ENCODE data around the gene RNF217.

Gene RNF217

DNA sequence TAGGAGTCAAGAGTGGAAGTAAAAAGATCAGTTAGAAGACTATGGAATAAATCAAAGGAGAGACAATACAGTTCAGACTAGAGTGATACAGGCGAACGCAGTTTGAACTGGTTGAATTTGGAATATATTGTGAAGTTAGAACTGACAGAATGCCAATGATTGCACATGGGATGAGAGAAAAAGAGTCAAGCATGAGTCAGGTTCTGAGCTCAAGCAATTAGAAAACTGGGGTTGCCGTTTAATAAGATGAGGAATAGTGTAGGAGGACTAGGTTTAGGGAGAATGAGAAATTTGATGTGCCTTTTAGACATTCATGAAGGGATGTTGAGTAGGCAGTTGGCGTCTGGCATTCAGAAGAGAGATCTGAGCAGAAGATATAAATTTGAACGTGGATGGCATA, 8.0 kb downstream of the RNF217 start:
- no peak overlapping the region for H3K4me3 ChIP-seq (ENCODE audit: low read depth, low read length)
- no peak for DNase-seq (ENCODE audit: low read depth)
- TF ChIP-seq, protein P1, sequence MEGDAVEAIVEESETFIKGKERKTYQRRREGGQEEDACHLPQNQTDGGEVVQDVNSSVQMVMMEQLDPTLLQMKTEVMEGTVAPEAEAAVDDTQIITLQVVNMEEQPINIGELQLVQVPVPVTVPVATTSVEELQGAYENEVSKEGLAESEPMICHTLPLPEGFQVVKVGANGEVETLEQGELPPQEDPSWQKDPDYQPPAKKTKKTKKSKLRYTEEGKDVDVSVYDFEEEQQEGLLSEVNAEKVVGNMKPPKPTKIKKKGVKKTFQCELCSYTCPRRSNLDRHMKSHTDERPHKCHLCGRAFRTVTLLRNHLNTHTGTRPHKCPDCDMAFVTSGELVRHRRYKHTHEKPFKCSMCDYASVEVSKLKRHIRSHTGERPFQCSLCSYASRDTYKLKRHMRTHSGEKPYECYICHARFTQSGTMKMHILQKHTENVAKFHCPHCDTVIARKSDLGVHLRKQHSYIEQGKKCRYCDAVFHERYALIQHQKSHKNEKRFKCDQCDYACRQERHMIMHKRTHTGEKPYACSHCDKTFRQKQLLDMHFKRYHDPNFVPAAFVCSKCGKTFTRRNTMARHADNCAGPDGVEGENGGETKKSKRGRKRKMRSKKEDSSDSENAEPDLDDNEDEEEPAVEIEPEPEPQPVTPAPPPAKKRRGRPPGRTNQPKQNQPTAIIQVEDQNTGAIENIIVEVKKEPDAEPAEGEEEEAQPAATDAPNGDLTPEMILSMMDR (IDR thresholded peaks at IDR 0.05; ENCODE audit: insufficient read depth, low read depth, low read length, missing control alignments), result no peak

DNA sequence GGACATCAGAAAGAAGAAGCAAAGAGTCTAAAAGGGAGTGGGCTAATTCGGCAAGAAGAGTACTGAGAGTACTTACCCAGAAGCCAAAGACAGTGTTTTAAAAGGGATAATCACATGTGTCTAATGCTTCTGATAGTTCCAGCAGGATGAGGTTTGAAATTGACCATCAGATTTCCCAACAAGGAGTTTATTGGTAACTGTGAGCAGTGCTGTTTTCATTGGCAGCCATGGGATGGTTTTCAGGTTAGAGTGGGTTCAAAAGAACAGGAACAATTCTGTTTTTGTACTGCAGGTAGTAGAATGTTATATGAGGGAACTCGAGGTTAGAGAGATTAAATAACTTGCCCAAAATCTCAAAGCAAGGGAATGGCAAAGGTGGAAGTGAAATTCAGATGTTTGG, 8.5 kb downstream of the RNF217 start:
- TF ChIP-seq, protein P1 (IDR thresholded peaks at IDR 0.05; ENCODE audit: insufficient read depth, low read depth, low read length, missing control alignments), result no peak
- DNase-seq (ENCODE audit: low read depth), result no peak
- H3K4me3 ChIP-seq (ENCODE audit: low read depth, low read length), result no peak overlapping the region

DNA sequence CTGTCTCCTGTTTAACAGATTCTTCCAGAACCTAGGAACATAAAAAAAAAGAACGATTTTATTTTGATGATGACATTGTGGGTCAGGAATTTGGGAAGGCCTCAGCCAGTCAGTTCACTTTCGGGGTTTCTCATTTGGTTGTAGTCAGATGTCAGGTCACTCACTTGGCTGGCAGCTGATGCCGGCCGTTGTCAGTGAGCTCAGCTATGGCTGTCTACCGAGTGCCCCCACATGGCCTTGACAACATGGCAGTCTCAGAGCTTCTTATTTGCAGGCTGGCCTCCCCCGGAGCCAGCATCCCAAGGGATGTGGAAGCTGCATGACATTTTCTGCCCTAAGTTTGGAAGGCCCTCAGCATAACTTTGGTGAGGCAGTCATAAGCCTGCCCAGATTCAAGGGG, 11.5 kb downstream of the RNF217 start:
- H3K4me3 ChIP-seq (ENCODE audit: low read depth, low read length), result no peak overlapping the region
- TF ChIP-seq, protein P1 (IDR thresholded peaks at IDR 0.05; ENCODE audit: insufficient read depth, low read depth, low read length, missing control alignments), result no peak
- DNase-seq (ENCODE audit: low read depth), result no peak

DNA sequence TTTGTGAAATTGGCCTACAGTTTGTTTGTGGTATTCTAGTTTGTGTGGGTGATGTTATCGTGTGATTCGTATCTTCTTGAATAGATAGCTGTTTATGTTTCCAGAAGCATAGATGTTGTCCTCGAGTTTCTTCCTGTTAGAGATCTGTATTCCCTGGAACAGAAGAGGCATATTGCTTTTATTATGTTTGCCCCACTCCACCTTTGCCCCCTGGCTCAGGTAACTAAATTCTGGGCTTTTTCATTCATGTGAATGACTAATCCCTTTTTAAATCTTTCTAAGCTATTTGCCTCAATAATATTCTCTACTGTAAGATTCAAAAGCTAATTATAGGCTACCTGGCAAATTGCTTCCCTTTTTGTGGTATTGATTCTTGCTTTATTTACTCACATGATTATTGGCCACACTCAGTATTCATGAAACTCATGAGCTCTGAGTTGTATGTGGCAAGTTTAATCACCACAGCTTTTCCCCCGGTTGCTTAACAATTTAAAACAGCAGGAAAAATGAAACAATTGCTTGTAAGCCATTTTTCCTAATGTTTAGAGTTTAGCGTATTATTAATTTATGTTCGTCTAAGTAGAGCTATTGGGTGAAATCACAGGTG, 12.6 kb downstream of the RNF217 start:
- no peak overlapping the region for H3K4me3 ChIP-seq (ENCODE audit: low read depth, low read length)
- DNase-seq (ENCODE audit: low read depth), result no peak
- TF ChIP-seq, protein P1 (IDR thresholded peaks at IDR 0.05; ENCODE audit: insufficient read depth, low read depth, low read length, missing control alignments), result no peak

DNA sequence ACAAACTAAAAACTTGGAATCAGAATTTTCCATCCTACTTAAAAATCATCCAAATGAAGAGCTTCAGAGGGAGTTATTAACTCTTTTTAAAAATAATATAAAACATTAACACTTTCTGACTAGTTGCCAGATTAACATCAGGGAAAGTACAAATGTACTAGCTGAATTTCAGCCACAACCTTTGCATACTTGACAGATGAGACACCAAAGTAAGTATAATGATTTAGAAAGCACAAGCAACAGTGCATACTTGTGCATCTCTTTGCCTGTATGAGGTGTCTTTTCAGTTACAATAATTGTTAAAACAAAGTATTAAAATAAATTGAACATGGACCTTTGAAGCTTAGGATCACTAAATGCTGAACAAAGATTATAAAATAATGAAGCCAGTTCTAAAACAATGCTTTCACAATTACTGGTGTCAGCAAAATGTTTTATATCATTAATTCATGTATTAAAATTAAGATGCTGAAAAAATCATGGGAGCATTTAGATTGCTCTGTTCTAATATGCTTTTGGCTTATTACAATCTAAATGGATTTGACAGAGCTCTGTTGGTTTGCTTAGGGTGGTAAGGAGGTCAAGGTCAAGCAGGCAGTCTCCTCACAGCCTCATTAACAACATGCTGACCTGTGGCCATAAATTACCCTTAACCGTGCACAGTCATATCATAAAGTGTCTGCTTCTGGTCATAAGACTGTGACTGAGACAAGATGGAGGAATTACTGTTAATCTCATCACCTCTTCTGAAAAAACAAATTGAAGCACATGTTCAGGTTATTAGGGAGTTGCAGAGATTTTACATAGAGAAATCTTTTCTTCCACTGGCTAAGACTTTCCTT, 15.1 kb downstream of the RNF217 start:
- no peak for DNase-seq (ENCODE audit: low read depth)
- TF ChIP-seq, protein P1 (IDR thresholded peaks at IDR 0.05; ENCODE audit: insufficient read depth, low read depth, low read length, missing control alignments), result no peak
- H3K4me3 ChIP-seq (ENCODE audit: low read depth, low read length), result no peak overlapping the region

DNA sequence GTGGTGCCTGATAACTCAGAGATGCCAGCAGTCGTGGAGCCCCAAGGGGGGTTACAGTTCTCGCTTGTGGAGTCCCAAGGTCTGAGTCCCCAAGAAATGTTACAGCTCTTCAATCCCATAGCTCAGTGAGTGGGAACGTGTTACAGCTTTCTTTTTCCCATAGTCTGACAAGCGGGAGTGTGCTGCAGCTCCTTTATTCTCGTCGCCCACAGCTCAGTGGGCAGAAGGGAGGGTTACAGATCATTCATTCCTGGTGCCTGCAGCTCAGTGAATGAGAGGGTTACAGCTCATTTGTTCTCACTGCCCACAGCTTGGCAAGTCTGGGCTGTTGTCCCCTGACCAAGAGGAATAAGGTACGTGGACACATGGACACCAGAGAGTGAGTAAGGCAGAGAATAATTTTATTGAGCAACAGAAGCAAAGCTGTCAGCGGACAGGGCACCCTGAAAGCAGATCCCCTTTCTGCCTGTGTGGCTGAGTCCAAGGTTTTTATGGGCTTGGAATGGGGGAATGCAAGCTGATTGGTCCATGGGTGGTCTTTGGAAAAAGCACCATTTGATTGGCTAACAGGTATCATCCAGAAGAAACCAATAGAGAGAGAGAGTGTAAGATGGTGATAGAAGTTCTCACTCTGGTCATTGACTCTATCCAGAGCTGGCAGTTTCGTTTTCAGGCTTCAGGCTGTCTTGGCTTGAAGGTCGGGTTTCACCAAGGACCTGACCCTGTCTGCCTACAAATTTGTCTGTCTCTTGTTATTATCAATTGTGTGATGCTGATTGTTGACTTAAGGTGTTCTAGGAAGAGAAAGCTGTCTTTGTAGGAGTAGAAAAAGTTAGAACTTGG, 16.4 kb downstream of the RNF217 start:
- TF ChIP-seq, protein P1 (IDR thresholded peaks at IDR 0.05; ENCODE audit: insufficient read depth, low read depth, low read length, missing control alignments), result no peak
- no peak overlapping the region for H3K4me3 ChIP-seq (ENCODE audit: low read depth, low read length)
- DNase-seq (ENCODE audit: low read depth), result no peak
